GM19467 (cell line): Measurements from ENCODE around the gene ADAMTSL2.

Experiments
- ATAC-seq: cut with Tn5 transposase; IDR thresholded peaks from one replicate; pipeline ENCODE4 v1.9.1; 2021; ENCODE audit warnings: mild to moderate bottlenecking, moderate library complexity; ENCODE audit not compliant: unreplicated experiment

Gene ADAMTSL2

DNA sequence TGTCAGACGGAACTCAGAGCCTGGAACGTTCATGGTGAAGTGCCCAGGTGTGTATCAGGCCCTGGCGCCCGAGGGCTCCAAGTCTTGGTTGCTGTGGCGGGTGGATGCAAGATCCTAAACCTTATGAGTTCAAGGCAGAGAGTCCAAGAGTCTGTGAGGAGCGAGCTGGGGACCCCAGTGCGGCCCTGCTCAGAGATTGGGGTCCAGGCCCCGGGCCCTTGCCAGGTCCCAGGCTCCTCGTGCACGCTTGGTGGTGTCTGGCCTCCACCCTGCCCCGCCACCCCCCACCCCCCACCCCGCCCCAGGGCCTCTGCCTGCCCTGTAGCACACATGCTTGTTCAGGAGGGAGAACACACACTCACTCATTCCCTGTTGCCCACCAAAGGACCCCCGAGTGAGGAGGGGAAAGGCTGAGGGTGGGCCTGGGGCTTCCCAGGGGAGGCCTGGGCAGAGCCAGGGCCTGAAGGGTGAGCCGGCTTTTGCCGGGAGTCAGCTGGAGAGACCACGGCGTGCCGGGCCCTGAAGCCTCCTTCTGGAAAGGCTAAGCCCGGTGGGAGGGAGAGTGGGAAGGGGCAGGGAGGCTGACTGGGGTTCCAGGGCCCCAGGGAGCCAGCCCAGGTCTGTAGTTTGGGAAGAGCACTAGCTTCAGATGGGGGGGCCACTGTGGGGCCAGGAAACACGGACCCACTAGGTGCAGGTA, 37.5 kb downstream of the ADAMTSL2 start:
- ATAC-seq, result no peak

- ATAC-seq, result no peak
Observed at GRCh38 chr9:133572821-133573361, 38.4 kb downstream of the ADAMTSL2 start.

DNA sequence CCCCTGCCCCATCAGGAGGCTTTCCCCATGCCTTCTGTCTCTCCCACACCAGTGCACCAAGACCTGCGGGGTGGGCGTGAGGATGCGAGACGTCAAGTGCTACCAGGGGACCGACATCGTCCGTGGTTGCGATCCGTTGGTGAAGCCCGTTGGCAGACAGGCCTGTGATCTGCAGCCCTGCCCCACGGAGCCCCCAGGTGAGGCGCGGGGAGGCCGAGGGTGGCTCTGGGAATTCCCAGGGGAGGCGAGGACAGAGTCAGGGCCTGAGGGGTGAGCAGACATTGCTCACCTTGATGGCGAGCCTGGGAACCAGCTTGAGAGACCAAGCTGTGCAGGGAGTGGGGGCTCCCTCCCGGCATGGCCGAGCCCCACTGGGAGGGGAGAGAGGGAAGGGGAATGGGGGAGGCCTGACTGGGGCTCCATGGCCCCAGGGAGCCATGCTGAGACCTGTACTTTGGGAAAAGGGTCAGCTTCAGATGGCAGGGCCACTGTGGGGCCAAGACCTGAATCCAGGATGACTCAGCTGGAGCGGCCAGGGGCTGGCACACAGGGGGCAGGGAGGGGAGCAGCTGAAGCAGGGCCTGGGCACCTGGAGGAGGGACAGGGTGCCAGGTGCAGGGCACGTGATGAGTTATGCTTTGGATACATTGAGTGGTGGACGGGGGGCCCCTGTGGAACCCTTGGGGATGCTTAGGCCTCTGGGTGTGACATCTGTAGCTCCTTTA, 39.4 kb downstream of the ADAMTSL2 start:
- ATAC-seq, result no peak

- no peak for ATAC-seq
Observed at GRCh38 chr9:133574771-133575170, 40.3 kb downstream of the ADAMTSL2 start.

GRCh38 chr9:133575186-133576030, 40.9 kb downstream of the ADAMTSL2 start:
- ATAC-seq, result no peak

DNA sequence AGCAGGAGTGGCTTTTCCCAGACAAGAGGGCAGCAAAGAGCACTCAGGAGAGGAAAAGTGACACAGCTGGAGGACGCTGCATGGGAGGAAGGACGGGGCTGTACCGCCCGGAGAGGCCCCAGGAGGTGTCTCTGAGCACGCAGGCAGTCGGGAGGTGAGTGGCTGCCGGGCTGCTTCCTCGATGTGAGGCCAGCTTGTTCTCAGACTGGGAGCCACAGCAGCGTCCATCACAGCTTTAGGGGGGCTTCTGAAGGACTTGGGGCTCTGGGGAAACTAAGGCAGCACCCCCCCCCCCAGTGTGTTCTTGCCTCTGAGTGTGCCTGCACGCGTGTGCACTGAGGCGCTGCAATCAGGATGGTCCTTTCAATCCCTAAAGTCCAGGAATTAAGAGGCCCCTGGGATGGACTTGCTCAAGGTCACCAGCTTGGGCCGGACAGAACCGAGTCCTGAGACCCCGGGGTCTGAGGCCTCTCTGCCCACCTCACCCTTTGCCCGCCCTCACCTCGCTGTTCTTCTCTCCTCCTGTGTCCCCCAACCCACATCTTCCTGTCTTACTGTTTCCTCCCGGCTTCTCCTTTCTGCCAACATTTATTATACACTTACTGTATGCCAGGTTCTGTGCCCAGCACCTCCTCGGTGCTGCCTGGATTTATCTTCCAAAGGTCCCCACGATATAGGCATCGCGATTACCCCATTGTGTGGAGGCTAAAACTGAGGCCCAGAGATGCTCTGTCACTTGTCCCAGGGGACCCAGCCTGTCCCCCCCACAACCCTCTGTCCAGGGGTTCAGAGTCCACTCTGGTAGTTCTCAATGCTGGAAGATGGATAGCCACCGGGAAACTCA, 41.7 kb downstream of the ADAMTSL2 start:
- ATAC-seq, result no peak

- no peak for ATAC-seq
Observed at GRCh38 chr9:133576875-133577736, 42.6 kb downstream of the ADAMTSL2 start.

GRCh38 chr9:133577737-133578112, 43.2 kb downstream of the ADAMTSL2 start:
- no peak for ATAC-seq

DNA sequence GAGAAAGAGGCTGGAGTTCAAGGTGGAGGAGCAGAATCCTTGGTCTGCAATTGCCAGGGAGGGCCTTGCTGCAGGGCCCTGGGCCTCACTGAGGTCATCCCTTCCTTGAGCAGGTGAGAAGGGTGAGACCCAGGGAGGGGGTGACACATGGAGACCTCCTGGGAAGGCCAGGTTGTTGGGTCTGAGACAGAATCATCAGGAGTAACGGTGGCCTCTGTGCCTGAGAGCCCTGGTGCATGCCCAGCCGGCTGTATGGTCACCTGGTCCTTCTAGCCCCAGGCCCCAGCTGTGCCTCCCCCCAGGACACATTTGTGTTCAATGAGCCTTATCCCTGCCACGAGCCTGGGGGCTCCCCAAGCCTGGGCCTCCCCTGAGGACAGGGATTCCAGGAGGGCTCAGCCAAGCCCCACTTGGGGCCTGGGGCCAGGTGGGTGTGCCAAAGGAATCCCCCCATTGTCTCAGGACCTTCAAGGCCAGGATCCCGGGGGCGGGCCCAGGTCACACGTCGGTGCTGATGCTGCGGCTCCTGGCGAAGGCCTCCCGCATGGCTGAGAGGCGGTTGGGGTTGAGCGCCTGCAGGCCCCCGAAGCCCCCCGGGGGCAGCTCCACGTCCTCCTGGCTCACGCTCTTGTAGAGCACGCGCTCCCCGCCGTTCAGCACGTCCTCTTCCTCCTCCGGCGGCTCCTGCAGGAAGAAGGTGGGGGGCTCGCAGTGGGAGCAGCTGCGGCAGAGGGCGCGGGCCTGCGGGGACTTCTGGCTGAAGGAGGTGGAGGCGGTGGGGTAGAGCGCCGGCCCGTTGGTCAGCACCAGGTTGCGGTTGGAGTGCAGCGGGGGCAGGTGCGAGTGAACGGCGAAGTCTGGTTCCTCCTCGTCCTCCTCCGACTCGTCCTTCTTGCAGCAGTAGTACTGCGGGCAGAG, 44.3 kb downstream of the ADAMTSL2 start:
- no peak for ATAC-seq

DNA sequence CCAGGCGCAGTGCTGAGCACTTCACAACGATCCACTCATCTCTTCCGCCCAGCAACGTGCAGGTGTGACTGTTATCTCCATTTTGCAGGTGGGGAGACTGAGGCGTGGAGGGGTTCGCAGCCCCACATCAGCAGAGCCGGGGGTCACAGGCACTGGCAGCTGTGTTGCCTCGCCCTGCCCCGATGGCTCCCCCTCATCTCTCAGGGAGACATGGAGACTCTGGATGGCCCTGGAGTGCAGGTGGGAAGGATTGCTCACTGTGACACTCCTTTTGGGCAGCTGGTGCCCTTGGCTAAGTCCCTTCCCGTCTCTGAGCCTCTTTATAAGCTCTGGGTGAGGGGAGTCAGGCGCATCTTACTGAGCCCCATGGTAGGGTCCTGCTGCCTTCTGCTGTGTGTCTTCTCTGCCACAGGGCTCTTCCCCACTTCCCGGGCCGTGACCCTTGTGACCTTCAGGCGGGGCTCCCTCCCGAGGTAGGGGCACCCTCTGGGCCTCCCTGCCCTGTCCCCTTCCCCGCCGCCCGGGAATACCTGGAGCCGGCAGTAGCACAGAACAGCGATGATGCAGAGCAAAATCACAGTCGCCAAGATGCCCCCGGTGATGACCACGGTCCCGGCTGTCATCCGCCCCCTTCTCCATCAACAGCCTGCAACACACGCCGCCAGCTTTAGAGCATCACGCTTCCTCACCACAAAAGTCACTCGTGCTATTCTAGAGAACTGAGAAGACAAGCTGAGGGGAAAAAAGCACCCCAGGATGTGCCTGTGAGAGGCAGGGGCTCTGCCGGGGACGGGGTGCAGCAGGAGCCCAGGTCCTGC, 45.3 kb downstream of the ADAMTSL2 start:
- no peak for ATAC-seq

- ATAC-seq, result no peak
Observed at GRCh38 chr9:133580419-133580738, 45.9 kb downstream of the ADAMTSL2 start.

DNA sequence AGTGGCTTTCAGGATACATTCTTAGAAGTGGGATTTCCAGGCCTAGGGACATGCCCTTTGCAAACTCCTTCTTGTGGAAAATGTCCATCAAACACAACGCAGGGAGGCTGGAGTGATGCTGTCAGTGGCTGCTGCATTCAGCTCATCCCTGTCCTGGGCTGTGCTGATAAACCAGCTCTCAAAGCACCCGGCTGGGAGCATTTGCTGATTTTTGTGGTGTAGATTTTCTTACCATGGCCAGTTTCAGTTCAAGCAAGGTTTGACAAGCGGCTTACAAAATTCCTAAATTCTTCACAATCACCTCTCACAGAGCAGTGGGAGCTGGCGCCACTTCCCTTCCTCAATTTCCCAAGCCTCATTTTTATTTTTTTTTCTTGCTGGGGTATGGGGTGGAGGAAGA, 46.5 kb downstream of the ADAMTSL2 start:
- ATAC-seq, result no peak

DNA sequence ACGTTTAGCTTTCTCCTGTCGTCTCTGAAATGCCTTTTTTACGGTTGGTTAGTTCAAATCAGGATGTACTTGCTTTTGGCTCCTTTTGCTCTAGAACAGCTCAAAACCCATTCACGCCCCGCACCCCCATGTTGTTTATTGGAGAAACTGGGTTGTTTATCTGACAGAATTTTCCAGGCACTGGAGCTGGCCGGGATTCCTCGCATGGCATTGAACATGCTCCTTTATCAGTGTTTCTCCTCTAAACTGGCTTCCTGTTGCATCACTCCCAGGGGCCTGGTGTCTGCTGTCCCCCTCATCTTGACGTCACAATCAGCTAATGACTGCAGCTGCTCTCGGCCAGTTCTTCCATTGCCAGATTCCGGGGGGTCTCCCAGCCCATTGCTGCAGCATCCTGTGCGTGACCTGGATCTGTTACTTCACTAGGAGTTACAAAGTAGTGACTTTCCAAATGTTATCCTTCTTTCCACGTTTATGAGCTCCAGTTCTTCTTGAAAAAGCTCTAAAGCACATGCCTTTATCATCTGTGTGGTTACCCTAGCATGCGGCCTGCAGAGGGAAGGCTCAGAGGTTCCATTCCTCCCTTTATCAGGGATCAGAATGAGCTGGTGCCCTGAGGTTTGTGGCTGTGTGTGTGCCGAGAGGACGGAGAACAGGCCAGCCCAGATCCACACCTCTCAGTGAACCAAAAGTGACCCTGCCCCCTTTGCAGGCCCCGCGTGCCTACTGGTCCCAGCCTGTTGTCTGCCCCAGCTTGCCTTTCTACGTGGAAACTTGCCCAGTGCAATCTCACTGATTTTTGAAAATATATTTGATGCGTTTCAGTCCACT, 47.2 kb downstream of the ADAMTSL2 start:
- ATAC-seq, result no peak

DNA sequence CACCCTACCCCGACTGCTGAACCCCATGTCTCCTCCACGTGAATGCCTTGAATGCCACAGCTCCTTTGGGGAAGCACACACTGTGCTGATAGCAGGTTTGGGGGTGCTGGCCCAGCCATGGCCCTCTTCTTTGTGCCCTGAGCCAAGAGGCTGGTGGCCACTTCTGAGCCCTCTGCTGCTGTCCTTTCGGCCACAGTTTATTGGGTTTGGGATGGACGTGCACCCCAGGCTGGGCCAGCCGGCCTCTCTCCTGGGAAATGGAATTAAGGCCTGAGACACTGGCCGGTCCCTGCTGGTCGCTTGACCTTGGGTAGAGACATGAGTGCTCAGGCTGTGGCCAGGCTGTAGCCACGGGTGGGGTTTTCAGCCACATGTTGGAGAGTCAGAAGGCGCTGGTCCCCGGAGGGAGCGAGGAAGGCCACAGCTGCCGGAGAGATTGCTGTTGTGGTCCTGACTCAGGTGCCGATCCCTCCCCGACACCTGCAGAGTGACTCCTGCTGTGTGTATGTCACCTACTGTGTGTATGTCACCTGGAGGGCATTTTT, 48.1 kb downstream of the ADAMTSL2 start:
- ATAC-seq, result no peak

- no peak for ATAC-seq
Observed at GRCh38 chr9:133583111-133583510, 48.6 kb downstream of the ADAMTSL2 start.

DNA sequence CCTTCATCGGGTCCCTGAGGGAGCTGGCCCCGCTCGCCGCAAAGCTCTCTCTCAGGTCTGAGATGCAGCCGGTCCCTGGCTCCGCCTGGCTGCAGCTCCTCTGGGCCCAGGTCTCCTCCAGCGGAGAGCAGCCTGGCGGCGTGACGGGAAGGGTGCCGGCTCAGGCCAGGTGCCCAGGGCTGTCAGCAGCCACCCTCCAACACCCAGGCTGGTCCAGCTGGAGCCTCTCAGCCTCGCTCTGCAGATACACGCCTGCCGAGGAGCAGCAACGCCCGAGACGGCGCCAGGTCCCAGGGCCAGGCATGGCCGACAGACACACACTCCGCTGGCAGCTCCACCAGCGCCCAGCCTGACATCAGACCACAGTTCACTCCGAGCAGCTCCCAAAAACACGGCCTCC, 49.1 kb downstream of the ADAMTSL2 start:
- ATAC-seq, result no peak

DNA sequence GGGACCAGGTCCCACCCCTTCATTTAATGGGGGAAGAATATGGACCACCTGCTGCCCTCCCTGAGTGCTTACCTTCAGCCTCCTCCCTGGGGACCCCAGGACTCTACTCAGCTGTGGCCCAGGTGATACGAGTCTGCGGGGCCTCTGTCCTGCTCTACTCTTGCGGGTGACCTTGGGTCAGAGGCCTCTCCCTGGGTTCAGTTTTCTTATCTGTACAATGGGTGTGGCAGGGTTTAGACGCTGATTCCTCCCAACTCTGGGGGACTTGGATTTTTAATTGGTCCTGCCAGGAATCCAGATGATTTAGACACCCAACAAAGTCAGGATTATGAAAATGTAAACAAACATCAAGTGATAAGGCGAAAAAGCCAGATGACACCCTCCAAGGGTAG, 49.7 kb downstream of the ADAMTSL2 start:
- ATAC-seq, result no peak
